ENCODE measurements around the gene ZNF439.
"Not testable (repeated sequence)": the region's sequence is repeated elsewhere in the genome, so short reads cannot be mapped to it uniquely, and the experiment has no call there.

- TF ChIP-seq CTCF (IDR thresholded peaks at IDR 0.05; ENCODE audit: borderline replicate concordance, extremely low read depth, low read length, poor library complexity, severe bottlenecking); EZH2 (IDR thresholded peaks at IDR 0.05; ENCODE audit: borderline replicate concordance, low read depth, low read length, severe bottlenecking): not testable (repeated sequence)
These were observed 1.8 kb downstream of the ZNF439 start for GRCh38 chr19:11850289-11850688.

Measured in DND-41 (cell line).